Upper lobe of left lung (tissue), 6 donors: ENCODE data around the gene TMC3. TPM values are rescaled to one million over a fixed set of nuclear protein-coding genes. Genes with fewer than 3 reads are reported as not detected.
"Not testable (repeated sequence)": the region's sequence is repeated elsewhere in the genome, so short reads cannot be mapped to it uniquely, and the experiment has no call there.

Experiments used
- ATAC-seq, 2 donors: fragments of 200-7000 bp; cut with Tn5 transposase; one replicate each; pipeline ENCODE4 v1.9.1; 2022; ENCODE audit warnings: mild to moderate bottlenecking in 2 of 2, moderate library complexity in 2 of 2; ENCODE audit not compliant: low FRiP score in 2 of 2
- DNase-seq, 2 donors: peaks; one replicate each; pipeline ENCODE4 v3.0.0-alpha.2; 2019 to 2020
- H3K27ac ChIP-seq, 4 donors: fragments of 200-600 bp; sonication (generic); one replicate each; pipeline ENCODE4 v1.5.1; 2016 to 2019
- H3K27me3 ChIP-seq, 4 donors: fragments of 200-600 bp; sonication (generic); one replicate each; pipeline ENCODE4 v1.5.1; 2017 to 2019
- H3K36me3 ChIP-seq, 4 donors: fragments of 200-600 bp; sonication (generic); one replicate each; pipeline ENCODE4 v1.5.1; 2016 to 2019
- H3K4me1 ChIP-seq, 4 donors: fragments of 200-600 bp; sonication (generic); one replicate each; pipeline ENCODE4 v1.5.1; 2018 to 2019
- H3K4me3 ChIP-seq, 4 donors: fragments of 200-600 bp; sonication (generic); one replicate each; pipeline ENCODE4 v1.5.1; 2017 to 2019; ENCODE audit warnings: mild to moderate bottlenecking in 2 of 4, moderate library complexity in 1 of 4
- H3K9me3 ChIP-seq, 4 donors: fragments of 200-600 bp; sonication (generic); one replicate each; pipeline ENCODE4 v1.5.1; 2018 to 2019
- EP300 ChIP-seq, 4 donors: sonication (generic); formaldehyde crosslinking; IDR thresholded peaks; one replicate each; pipeline ENCODE4 v1.5.1; 2017; ENCODE audit warnings: antibody characterized with exemption in 4 of 4, control low read depth in 2 of 4
- POLR2A ChIP-seq, 4 donors: fragments of 450-650 bp; IDR thresholded peaks; one replicate each; pipeline ENCODE4 v1.5.1; 2016 to 2017; ENCODE audit warnings: antibody characterized with exemption in 4 of 4, mild to moderate bottlenecking in 2 of 4
- POLR2AphosphoS5 ChIP-seq, 2 donors: sonication (generic); formaldehyde crosslinking; IDR thresholded peaks; one replicate each; pipeline ENCODE4 v1.5.1; 2017; ENCODE audit warnings: antibody characterized with exemption in 2 of 2
- WGBS, 2 donors: methylation state at CpG; one replicate each; pipeline ENCODE4 v1.1.5; 2017 to 2018; 5-methylcytosine and 5-hydroxymethylcytosine counted together
- total RNA-seq, 6 donors: library from RNA; depleted of rRNA in 4 of 6; stranded (reverse); fragments of >200 nt in 4 of 6; gene quantifications; one replicate each; pipeline versions ENCODE4 v1.1.0 to v1.2.1, GENCODE V29; 2016 to 2021
- TF ChIP-seq, protein P1 (sequence below), 6 experiments: fragments of 450-650 bp in 4 of 6; fragments of 200-600 bp in 2 of 6; sonication (generic) in 2 of 6; IDR thresholded peaks; one replicate each; pipeline ENCODE4 v1.5.1; 2016 to 2019; ENCODE audit warnings: antibody characterized with exemption in 6 of 6
- donor health status: DM: no; HTN: no; CAD: no; lungs with moderate emphysema.
- donor health status: DM: no; HTN: yes; CAD: no; lungs with severe emphysema.

Gene TMC3
- total RNA-seq: not detected

DNA sequence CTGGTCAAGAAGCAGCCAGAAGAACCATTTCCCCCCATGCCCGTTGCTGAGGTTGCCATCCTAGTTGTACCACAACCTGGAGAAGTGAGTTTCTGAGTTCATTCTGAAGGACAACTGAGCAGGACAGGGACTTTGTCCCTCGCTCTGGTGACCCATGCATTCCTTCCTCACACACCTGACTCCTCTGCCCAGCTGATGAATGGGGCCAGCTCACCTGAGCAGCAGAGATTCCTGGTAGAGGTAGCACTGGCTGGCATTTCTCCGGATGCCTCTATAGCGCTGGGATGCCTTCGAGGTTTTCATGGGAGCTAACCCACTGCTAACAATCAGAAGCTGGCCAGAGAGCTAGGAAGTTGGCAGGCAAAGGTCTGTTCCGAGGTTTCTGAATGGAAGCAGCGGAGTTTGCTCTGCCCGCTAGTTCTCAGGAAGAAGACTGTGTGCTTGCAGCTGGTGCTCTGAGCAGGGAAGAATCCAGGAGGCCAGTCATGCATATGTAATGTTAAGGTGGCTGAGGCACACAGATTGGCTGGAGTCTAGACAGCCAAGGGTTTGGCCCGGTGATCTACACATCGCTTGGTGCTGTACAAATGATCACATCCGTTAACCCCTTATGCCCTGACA is at the start of gene TMC3:
Gene TMC3 (minus strand): TSS at position 439 of the 621 bp plus-strand sequence. CDS start 136 bp downstream, at position 303.
- no peaks in the 10 kb centered on the region for H3K4me1 ChIP-seq
- DNase-seq (no peak), ATAC-seq (no peak)
- no peak within 1 kb of the TSS for H3K27ac ChIP-seq
- H3K27me3 ChIP-seq: no peaks in the 10 kb centered on the region
- 73 to 84% methylated on average over 11 of the region's 11 CpGs for WGBS, 2 donors
- no peaks in the 10 kb centered on the region for H3K9me3 ChIP-seq
- H3K4me3 ChIP-seq: no peak within 1 kb of the TSS
- TF ChIP-seq POLR2A (IDR thresholded peaks at IDR 0.05) (no peak), POLR2AphosphoS5 (IDR thresholded peaks at IDR 0.05) (no peak), EP300 (IDR thresholded peaks at IDR 0.05) (no peak)
- TF ChIP-seq, protein P1, sequence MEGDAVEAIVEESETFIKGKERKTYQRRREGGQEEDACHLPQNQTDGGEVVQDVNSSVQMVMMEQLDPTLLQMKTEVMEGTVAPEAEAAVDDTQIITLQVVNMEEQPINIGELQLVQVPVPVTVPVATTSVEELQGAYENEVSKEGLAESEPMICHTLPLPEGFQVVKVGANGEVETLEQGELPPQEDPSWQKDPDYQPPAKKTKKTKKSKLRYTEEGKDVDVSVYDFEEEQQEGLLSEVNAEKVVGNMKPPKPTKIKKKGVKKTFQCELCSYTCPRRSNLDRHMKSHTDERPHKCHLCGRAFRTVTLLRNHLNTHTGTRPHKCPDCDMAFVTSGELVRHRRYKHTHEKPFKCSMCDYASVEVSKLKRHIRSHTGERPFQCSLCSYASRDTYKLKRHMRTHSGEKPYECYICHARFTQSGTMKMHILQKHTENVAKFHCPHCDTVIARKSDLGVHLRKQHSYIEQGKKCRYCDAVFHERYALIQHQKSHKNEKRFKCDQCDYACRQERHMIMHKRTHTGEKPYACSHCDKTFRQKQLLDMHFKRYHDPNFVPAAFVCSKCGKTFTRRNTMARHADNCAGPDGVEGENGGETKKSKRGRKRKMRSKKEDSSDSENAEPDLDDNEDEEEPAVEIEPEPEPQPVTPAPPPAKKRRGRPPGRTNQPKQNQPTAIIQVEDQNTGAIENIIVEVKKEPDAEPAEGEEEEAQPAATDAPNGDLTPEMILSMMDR (IDR thresholded peaks at IDR 0.05): no peak
- H3K36me3 ChIP-seq: no peaks in the 10 kb centered on the region

GRCh38 chr15:81421461-81421860 is 47.4 kb upstream of the TMC3 start:
- Histone ChIP-seq H3K4me1 (no peaks in the 10 kb centered on the region), H3K9me3 (no peaks in the 10 kb centered on the region), H3K4me3 (no peak overlapping the region), H3K27ac (no peak overlapping the region), H3K27me3 (no peaks in the 10 kb centered on the region), H3K36me3 (no peaks in the 10 kb centered on the region)
- TF ChIP-seq, protein P1 (IDR thresholded peaks at IDR 0.05): no peak
- TF ChIP-seq POLR2AphosphoS5 (IDR thresholded peaks at IDR 0.05): no peak
- TF ChIP-seq EP300 (IDR thresholded peaks at IDR 0.05): no peak
- no peak for TF ChIP-seq POLR2A (IDR thresholded peaks at IDR 0.05)
- ATAC-seq (no peak), DNase-seq (no peak)
- 93 to 98% methylated on average over 1 of the region's 1 CpG for WGBS, 2 donors

DNA sequence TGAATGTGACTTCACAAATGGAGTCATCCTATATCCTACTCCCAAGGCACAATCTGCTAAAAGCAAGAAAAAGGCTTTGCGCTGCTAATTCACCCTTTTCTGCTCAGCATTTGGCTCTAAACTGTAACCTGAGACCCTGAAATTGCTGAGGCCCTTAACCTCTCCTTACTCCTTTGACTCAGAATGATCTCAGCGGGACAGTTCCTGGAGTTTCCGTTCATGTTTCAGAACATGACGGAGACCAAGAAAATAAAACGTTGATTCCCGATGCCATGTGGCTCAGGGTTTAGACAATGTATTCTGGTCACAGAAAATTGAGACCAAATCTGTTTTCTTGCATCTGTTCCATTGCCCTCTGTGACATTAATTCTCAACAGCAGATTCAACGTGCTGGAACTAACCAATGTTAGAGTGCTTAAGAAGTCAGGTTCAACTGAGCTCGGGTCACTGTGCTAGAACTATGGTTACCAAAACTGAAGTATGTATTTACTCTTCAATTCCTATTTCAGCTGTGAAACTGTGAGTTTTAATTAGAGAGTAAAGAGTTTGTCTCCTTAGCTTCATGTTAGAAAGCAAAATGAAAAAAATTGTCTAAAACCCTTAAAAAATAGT is 45.4 kb upstream of the TMC3 start:
- Histone ChIP-seq H3K4me3 (no peak overlapping the region), H3K27ac (no peak overlapping the region), H3K36me3 (no peaks in the 10 kb centered on the region), H3K27me3 (no peaks in the 10 kb centered on the region), H3K4me1 (no peaks in the 10 kb centered on the region), H3K9me3 (no peaks in the 10 kb centered on the region)
- DNase-seq (no peak), ATAC-seq (no peak)
- TF ChIP-seq POLR2AphosphoS5 (IDR thresholded peaks at IDR 0.05) (no peak), EP300 (IDR thresholded peaks at IDR 0.05) (no peak), POLR2A (IDR thresholded peaks at IDR 0.05) (no peak)
- TF ChIP-seq, protein P1 (IDR thresholded peaks at IDR 0.05): no peak
- WGBS, 2 donors: 43 to 55% methylated on average over 8 of the region's 8 CpGs

DNA sequence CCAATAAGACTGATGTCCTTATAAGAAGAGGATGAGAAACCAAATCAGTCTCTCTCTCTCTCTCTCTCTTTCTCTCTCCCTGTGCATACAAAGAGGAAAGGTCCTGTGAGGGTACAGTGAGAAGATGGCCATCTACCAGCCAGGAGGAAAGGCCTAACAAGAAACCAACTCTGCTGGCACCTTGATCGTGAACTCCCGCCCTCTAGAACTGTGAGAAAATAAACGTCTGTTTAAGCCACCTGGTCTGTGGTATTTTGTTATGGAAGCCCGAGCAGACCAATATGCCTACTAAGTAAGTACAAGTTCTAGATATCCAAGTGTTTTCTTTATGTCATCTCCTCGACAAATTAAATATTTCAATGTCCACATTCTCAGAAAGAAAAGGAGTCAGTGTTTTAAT is 44.9 kb upstream of the TMC3 start:
- DNase-seq: no peak
- Histone ChIP-seq H3K4me1 (no peaks in the 10 kb centered on the region), H3K27me3 (no peaks in the 10 kb centered on the region), H3K4me3 (no peak overlapping the region), H3K27ac (no peak overlapping the region), H3K36me3 (no peaks in the 10 kb centered on the region), H3K9me3 (no peaks in the 10 kb centered on the region)
- TF ChIP-seq, protein P1 (IDR thresholded peaks at IDR 0.05): no peak
- TF ChIP-seq POLR2A (IDR thresholded peaks at IDR 0.05) (no peak), POLR2AphosphoS5 (IDR thresholded peaks at IDR 0.05) (no peak)
- WGBS, 2 donors: 66 to 77% methylated on average over 5 of the region's 5 CpGs
- no peak for ATAC-seq

DNA sequence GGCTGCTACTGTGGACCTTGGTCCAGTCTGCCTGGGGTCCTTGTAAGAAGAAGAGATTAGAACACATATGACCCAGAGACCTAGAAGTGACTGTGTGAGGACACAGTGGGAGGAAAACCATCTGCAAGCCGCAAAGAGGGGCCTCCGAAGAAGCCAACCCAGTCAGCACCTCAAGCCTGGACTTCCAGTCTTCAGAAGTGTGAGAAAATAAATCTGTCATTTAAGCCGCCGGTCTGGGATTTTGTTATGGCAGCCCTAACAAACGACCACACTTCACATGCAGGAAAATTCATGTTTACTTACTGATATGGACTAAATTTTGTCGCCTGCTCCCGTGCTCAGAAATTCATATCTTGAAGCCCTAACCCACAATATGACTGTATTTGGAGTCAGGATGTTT is 44.4 kb upstream of the TMC3 start:
- ATAC-seq (no peak), DNase-seq (no peak)
- H3K4me3 ChIP-seq: no peak overlapping the region
- H3K4me1 ChIP-seq: no peaks in the 10 kb centered on the region
- 66 to 75% methylated on average over 7 of the region's 7 CpGs for WGBS, 2 donors
- TF ChIP-seq, protein P1 (IDR thresholded peaks at IDR 0.05): no peak
- TF ChIP-seq POLR2AphosphoS5 (IDR thresholded peaks at IDR 0.05) (no peak), POLR2A (IDR thresholded peaks at IDR 0.05) (no peak)
- no peak overlapping the region for H3K27ac ChIP-seq
- no peaks in the 10 kb centered on the region for H3K36me3 ChIP-seq
- no peaks in the 10 kb centered on the region for H3K27me3 ChIP-seq
- H3K9me3 ChIP-seq: no peaks in the 10 kb centered on the region

- not testable (repeated sequence) for DNase-seq, H3K9me3 ChIP-seq, H3K4me1 ChIP-seq, H3K27me3 ChIP-seq, H3K4me3 ChIP-seq, H3K27ac ChIP-seq, H3K36me3 ChIP-seq, ATAC-seq
- 79 to 90% methylated on average over 6 to 12 of the region's 12 CpGs for WGBS, 2 donors
Observed at GRCh38 chr15:81414274-81414968, 40.4 kb upstream of the TMC3 start.
